Central memory CD4-positive, alpha-beta T cell (primary cell): ENCODE measurements around the gene RNF150.
"Not testable (repeated sequence)": the region's sequence is repeated elsewhere in the genome, so short reads cannot be mapped to it uniquely, and the experiment has no call there.

ENCODE experiments used
- DNase-seq: peaks from one replicate; pipeline ENCODE4 v3.0.0; 2022

RNF150 gene

DNA sequence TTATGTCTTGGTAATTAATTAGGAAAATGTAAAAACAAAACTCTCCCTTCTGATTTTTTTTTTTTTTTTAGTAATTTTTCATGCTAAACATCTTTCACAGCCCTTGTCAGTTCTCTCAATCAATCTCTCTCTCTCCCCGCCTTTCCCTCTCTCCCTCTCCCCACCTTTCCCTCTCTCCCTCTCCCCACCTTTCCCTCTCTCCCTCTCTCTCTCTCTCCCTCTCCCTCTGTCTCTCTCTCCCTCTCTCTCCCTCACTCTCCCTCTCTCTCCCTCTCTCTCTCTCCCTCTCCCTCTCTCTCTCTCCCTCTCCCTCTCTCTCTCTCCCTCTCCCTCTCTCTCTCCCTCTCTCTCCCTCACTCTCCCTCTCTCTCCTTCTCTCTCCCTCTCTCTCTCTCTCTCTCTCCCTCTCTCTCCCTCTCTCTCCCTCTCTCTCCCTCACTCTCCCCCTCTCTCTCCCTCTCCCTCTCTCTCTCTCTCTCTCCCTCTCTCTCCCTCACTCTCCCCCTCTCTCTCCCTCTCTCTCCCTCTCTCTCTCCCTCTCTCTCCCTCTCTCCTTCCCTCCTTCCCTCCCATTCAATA is 322.6 kb downstream of the RNF150 start:
- not testable (repeated sequence) for DNase-seq
